ENCODE data around the gene ASF1A.

DNA sequence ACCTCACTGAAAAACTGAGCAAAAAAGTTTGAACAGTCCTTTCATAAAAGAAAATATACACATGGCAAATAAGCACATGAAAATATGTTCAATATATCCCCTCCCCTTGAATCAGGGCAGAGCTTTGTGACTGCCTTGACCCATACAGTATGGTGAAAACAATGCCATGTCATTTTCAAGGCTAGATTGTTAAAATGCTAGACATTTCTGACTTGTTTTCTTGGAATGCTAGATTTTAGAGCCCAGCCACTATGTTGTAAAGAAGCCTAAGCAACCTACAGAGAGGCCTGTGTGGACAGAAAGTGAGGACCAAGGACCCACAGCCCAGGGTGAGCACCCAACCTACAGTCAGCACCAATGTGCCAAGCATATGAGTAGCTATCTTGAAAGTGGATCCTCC, 17.1 kb upstream of the ASF1A start:
- TF ChIP-seq, protein P1, sequence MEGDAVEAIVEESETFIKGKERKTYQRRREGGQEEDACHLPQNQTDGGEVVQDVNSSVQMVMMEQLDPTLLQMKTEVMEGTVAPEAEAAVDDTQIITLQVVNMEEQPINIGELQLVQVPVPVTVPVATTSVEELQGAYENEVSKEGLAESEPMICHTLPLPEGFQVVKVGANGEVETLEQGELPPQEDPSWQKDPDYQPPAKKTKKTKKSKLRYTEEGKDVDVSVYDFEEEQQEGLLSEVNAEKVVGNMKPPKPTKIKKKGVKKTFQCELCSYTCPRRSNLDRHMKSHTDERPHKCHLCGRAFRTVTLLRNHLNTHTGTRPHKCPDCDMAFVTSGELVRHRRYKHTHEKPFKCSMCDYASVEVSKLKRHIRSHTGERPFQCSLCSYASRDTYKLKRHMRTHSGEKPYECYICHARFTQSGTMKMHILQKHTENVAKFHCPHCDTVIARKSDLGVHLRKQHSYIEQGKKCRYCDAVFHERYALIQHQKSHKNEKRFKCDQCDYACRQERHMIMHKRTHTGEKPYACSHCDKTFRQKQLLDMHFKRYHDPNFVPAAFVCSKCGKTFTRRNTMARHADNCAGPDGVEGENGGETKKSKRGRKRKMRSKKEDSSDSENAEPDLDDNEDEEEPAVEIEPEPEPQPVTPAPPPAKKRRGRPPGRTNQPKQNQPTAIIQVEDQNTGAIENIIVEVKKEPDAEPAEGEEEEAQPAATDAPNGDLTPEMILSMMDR (conservative IDR thresholded peaks at IDR 0.05; ENCODE audit: low read length): no peak
- TF ChIP-seq EZH2phosphoT487 (IDR thresholded peaks at IDR 0.05; ENCODE audit: borderline replicate concordance, low read depth, low read length): no peak
